Body of pancreas (tissue), 4 donors: ENCODE data around the gene APOB.

Experiments used
- CTCF ChIP-seq, 7 experiments: fragments of 450-650 bp in 4 of 7; fragments of 200-600 bp in 3 of 7; sonication (generic) in 3 of 7; IDR thresholded peaks; one replicate each; pipeline ENCODE4 v1.5.1; 2016 to 2019; ENCODE audit warnings: antibody characterized with exemption in 7 of 7
- POLR2A ChIP-seq, 3 donors: fragments of 450-650 bp; IDR thresholded peaks; one replicate each; pipeline ENCODE4 v1.6.1; 2016; ENCODE audit warnings: antibody characterized with exemption in 3 of 3, mild to moderate bottlenecking in 2 of 3

GRCh38 chr2:21008790-21009661 lies 34.8 kb downstream of the APOB start:
- TF ChIP-seq CTCF (IDR thresholded peaks at IDR 0.05) (no peak), POLR2A (IDR thresholded peaks at IDR 0.05) (no peak)
